ENCODE measurements around the gene KLHL29. TPM values are rescaled to one million over a fixed set of nuclear protein-coding genes. Genes with fewer than 3 reads are reported as not detected.

The KLHL29 gene
- total RNA-seq, 4 donors from 2014 or later = 2.2 to 3.3 (median 2.7) TPM

DNA sequence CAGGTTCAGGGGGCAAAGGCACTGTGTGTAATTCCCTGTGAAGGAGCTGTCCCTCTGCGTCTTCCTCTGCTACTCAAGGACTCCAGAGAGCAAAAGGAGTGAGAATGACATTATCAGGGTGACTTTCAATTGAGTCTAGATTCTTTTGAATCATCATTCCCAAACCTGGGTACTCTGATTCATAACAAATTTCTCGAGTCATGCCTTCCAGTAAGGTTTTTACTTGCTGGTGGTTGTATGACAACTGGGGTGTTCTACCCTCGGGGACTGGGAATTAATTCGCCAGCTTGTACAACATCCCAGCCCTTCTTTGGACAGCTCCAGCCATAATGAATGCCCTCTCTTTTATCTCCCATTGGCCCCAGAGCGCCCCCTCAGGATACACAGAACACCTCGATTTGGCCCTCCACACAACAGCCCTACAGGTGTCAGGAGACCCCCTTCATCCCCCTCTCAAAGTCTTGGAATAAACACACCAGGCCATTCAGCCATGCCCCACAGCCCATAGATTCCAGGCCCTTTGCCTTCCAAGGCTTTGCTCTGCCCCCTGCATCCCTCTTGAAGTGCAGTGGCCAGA, 254.5 kb downstream of the KLHL29 start:
- TF ChIP-seq, protein P1, sequence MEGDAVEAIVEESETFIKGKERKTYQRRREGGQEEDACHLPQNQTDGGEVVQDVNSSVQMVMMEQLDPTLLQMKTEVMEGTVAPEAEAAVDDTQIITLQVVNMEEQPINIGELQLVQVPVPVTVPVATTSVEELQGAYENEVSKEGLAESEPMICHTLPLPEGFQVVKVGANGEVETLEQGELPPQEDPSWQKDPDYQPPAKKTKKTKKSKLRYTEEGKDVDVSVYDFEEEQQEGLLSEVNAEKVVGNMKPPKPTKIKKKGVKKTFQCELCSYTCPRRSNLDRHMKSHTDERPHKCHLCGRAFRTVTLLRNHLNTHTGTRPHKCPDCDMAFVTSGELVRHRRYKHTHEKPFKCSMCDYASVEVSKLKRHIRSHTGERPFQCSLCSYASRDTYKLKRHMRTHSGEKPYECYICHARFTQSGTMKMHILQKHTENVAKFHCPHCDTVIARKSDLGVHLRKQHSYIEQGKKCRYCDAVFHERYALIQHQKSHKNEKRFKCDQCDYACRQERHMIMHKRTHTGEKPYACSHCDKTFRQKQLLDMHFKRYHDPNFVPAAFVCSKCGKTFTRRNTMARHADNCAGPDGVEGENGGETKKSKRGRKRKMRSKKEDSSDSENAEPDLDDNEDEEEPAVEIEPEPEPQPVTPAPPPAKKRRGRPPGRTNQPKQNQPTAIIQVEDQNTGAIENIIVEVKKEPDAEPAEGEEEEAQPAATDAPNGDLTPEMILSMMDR (IDR thresholded peaks at IDR 0.05) = no peak
- TF ChIP-seq POLR2A (IDR thresholded peaks at IDR 0.05) = no peak
- H3K27ac ChIP-seq = no peak overlapping the region
- intact Hi-C loops (cut with DNase I) = no loop called here
- no peaks in the 10 kb centered on the region for H3K9me3 ChIP-seq
- no peak overlapping the region for H3K4me3 ChIP-seq (replicated peaks in 1 of 3)
- WGBS, 2 donors = 84 to 87% methylated on average over 6 of the region's 6 CpGs
- H3K36me3 ChIP-seq = no peaks in the 10 kb centered on the region
- no peaks in the 10 kb centered on the region for H3K4me1 ChIP-seq
- H3K27me3 ChIP-seq = no peaks in the 10 kb centered on the region
- DNase-seq = no peak

GRCh38 chr2:23640711-23641110, 255.7 kb downstream of the KLHL29 start:
- Histone ChIP-seq H3K4me3 (replicated peaks in 1 of 3) (no peak overlapping the region), H3K27ac (no peak overlapping the region), H3K27me3 (no peaks in the 10 kb centered on the region), H3K4me1 (no peaks in the 10 kb centered on the region), H3K36me3 (no peaks in the 10 kb centered on the region), H3K9me3 (no peaks in the 10 kb centered on the region)
- intact Hi-C loops (cut with DNase I) = no loop called here
- DNase-seq = no peak
- WGBS, 2 donors = 96 to 97% methylated on average over 6 to 9 of the region's 9 CpGs
- TF ChIP-seq, protein P1 (IDR thresholded peaks at IDR 0.05) = no peak
- no peak for TF ChIP-seq POLR2A (IDR thresholded peaks at IDR 0.05)

- intact Hi-C loops (cut with DNase I) = no loop called here
- DNase-seq = no peak
- Histone ChIP-seq H3K27me3 (no peaks in the 10 kb centered on the region), H3K9me3 (no peaks in the 10 kb centered on the region), H3K27ac (no peak overlapping the region), H3K4me3 (replicated peaks in 1 of 3) (no peak overlapping the region), H3K4me1 (no peaks in the 10 kb centered on the region), H3K36me3 (no peaks in the 10 kb centered on the region)
- TF ChIP-seq, protein P1 (IDR thresholded peaks at IDR 0.05) = no peak
- TF ChIP-seq POLR2A (IDR thresholded peaks at IDR 0.05) = no peak
- 99 to 100% methylated on average over 15 to 17 of the region's 24 CpGs for WGBS, 2 donors
These were observed 257.5 kb downstream of the KLHL29 start for GRCh38 chr2:23642516-23642915.

DNA sequence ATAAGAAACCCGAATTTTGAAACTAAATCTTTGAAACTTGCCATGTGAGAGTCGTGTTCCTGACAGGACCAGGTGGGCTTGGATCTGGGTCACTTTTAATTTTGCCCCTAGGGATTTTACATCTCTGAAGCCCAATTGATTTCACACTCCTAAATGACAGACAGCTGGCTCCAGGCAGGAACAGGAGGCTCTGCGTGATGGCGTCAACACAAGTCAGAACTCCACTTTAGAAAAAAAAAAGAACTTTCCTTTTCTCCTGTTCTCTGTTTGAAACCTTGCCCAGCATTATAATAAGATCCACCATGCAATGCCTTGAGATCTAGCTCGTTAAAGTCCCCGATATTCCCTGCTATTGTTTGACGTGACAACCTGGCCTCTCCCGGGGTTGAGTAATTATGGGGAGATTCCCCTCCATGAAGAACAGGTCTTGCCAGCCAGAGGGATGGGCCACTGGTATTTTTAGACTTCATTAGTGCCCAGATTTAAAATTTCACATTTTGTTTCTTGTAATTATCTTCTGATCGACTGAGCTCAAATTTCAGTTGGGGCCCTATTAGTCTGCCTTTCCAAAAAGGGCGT, 260.3 kb downstream of the KLHL29 start:
- no peak for TF ChIP-seq POLR2A (IDR thresholded peaks at IDR 0.05)
- TF ChIP-seq, protein P1 (IDR thresholded peaks at IDR 0.05) = no peak
- Histone ChIP-seq H3K27ac (no peak overlapping the region), H3K36me3 (no peaks in the 10 kb centered on the region), H3K4me3 (replicated peaks in 1 of 3) (no peak overlapping the region), H3K4me1 (peaks cover 0 to 6% of the 10 kb centered on the region in 2 donors), H3K9me3 (no peaks in the 10 kb centered on the region), H3K27me3 (no peaks in the 10 kb centered on the region)
- 81 to 87% methylated on average over 10 of the region's 10 CpGs for WGBS, 2 donors
- no peak for DNase-seq
- intact Hi-C loops (cut with DNase I) = no loop called here

DNA sequence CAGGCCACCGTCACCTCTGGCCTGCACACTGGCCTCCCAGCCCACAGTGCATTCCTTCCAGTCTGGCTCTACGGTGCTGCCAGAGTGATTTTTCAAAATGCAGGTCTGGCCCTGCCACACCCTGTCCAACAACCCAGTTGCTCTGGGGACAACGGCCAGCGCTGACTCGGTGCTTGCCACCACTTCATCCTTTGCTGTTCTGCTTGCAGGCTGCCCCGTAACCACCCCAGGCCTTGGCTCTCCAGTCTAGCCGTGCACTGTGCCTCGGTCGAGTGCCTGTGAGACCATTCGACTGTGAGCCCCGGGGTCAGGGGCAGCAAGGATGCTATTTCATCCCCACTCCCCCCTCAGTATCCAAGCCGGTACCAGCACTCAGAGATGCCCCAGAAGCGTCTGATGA, 262.6 kb downstream of the KLHL29 start:
- intact Hi-C loops (cut with DNase I) = no loop called here
- Histone ChIP-seq H3K9me3 (no peaks in the 10 kb centered on the region), H3K4me1 (peaks cover 0 to 6% of the 10 kb centered on the region in 2 donors), H3K36me3 (no peaks in the 10 kb centered on the region), H3K27ac (no peak overlapping the region), H3K27me3 (no peaks in the 10 kb centered on the region), H3K4me3 (replicated peaks in 1 of 3) (no peak overlapping the region)
- 77 to 81% methylated on average over 13 of the region's 13 CpGs for WGBS, 2 donors
- TF ChIP-seq, protein P1 (IDR thresholded peaks at IDR 0.05) = no peak
- no peak for TF ChIP-seq POLR2A (IDR thresholded peaks at IDR 0.05)
- no peak for DNase-seq

Data from thyroid gland (tissue), 4 donors.